SK-N-MC (cell line): ENCODE data around the gene CNPY1.

Experiments used
- EZH2 ChIP-seq: fragments of 200-600 bp; sonication (generic); IDR thresholded peaks from one replicate; pipeline ENCODE4 v1.6.1; 2017; ENCODE audit warnings: antibody characterized with exemption
- POLR2AphosphoS5 ChIP-seq: IDR thresholded peaks from 2 replicates; pipeline ENCODE4 v1.6.1; 2012; ENCODE audit warnings: mild to moderate bottlenecking, low read depth, low read length, borderline replicate concordance

- TF ChIP-seq EZH2 (no peak), POLR2AphosphoS5 (no peak)
Measured at GRCh38 chr7:155583636-155584035, 37.3 kb upstream of the CNPY1 start.
